GM12875 (cell line): ENCODE data around the gene MAP3K14.

ENCODE experiments used
- H3K4me3 ChIP-seq: one replicate; pipeline ENCODE4 v1.5.1; 2011; ENCODE audit warnings: low read depth, low read length, control low read depth
- TF ChIP-seq, protein P1 (sequence below): IDR thresholded peaks from 2 replicates; pipeline ENCODE4 v1.5.1; 2011; ENCODE audit warnings: low read depth, mild to moderate bottlenecking, control low read depth, inconsistent platforms, low read length, moderate library complexity, borderline replicate concordance; ENCODE audit not compliant: insufficient read depth

The MAP3K14 gene

GRCh38 chr17:45222289-45222995, 94.4 kb downstream of the MAP3K14 start:
- TF ChIP-seq, protein P1, sequence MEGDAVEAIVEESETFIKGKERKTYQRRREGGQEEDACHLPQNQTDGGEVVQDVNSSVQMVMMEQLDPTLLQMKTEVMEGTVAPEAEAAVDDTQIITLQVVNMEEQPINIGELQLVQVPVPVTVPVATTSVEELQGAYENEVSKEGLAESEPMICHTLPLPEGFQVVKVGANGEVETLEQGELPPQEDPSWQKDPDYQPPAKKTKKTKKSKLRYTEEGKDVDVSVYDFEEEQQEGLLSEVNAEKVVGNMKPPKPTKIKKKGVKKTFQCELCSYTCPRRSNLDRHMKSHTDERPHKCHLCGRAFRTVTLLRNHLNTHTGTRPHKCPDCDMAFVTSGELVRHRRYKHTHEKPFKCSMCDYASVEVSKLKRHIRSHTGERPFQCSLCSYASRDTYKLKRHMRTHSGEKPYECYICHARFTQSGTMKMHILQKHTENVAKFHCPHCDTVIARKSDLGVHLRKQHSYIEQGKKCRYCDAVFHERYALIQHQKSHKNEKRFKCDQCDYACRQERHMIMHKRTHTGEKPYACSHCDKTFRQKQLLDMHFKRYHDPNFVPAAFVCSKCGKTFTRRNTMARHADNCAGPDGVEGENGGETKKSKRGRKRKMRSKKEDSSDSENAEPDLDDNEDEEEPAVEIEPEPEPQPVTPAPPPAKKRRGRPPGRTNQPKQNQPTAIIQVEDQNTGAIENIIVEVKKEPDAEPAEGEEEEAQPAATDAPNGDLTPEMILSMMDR, result no peak

DNA sequence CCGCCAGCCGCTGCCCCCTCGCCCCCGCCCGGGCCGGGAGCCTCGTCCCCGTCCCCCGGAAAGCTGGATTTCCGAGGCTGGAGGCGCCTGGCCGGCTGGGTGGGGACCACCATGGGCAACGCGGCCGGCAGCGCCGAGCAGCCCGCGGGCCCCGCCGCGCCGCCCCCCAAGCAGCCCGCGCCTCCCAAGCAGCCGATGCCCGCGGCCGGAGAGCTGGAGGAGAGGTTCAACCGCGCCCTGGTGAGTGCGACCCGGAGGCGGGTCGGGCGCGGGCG, 94.9 kb downstream of the MAP3K14 start:
- TF ChIP-seq, protein P1, result no peak
- H3K4me3 ChIP-seq, result peak overlapping the region; percentile 79

More at GRCh38 chr17:45222289-45222995, 94.4 kb downstream of the MAP3K14 start:
- H3K4me3 ChIP-seq, result peak overlapping the region; percentile 79

- H3K4me3 ChIP-seq, result peak within 1 kb of the TSS; percentile 79
Observed at GRCh38 chr17:45221081-45222013, 95.5 kb downstream of the MAP3K14 start, which contains the start of gene FMNL1. Gene FMNL1 (plus strand): TSS chr17:45221885. CDS start chr17:45222125, 240 bp downstream.

DNA sequence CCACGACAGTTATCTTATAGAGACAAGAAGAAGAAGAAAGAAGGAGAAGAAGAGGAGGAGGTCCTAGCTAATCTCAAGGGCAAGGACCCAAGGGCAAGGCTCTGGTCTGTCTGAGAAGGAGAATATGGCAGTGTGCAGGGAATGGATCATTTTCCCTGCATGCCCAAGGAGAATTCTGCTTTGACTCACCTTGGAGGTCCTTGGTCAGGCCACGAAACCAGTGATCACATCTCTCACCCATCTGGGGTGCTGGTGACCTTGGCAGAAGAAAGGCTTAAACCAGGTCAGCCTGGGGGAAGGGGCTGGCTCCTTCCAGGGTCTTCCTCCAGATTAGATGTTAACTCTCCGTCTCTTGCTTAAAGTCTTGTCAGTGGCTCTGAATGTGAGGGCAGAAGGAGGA, 96.7 kb downstream of the MAP3K14 start:
- TF ChIP-seq, protein P1, result no peak

More at GRCh38 chr17:45221081-45222013, 95.5 kb downstream of the MAP3K14 start, which contains the start of gene FMNL1:
- TF ChIP-seq, protein P1, result no peak

GRCh38 chr17:45218895-45219661, 97.7 kb downstream of the MAP3K14 start:
- no peak overlapping the region for H3K4me3 ChIP-seq
- TF ChIP-seq, protein P1, result peak; percentile 86

More for the DNA sequence above, 96.7 kb downstream of the MAP3K14 start:
- no peak overlapping the region for H3K4me3 ChIP-seq
